HFFc6 (cell line): ENCODE measurements around the gene CNPY3. TPM values are rescaled to one million over a fixed set of nuclear protein-coding genes. Genes with fewer than 3 reads are reported as not detected.

ENCODE experiments used
- DNase-seq: peaks from one replicate; pipeline ENCODE4 v3.0.0-alpha.2; 2018
- H3K27ac Mint-ChIP-seq: 2 replicates; pipeline ENCODE4 v1.8.0; 2020; ENCODE audit warnings: mild to moderate bottlenecking, mixed read lengths
- H3K27me3 Mint-ChIP-seq: 2 replicates; pipeline ENCODE4 v1.8.0; 2021; ENCODE audit warnings: mild to moderate bottlenecking, moderate library complexity, mixed read lengths; ENCODE audit not compliant: insufficient read depth
- H3K36me3 Mint-ChIP-seq: 2 replicates; pipeline ENCODE4 v1.8.0; 2021; ENCODE audit warnings: low read depth, mixed read lengths
- H3K4me1 Mint-ChIP-seq: 2 replicates; pipeline ENCODE4 v1.8.0; 2020; ENCODE audit warnings: low read depth, mixed read lengths
- H3K4me3 Mint-ChIP-seq: 2 replicates; pipeline ENCODE4 v1.8.0; 2020; ENCODE audit warnings: mild to moderate bottlenecking, moderate library complexity, mixed read lengths
- H3K9me3 Mint-ChIP-seq: 2 replicates; pipeline ENCODE4 v1.8.0; 2020; ENCODE audit warnings: mild to moderate bottlenecking, mixed read lengths
- total RNA-seq, 6 experiments: library from RNA; stranded (reverse); fragmentation: NEBNext Ultra II Directional; extraction: Animal tissue kit (Norgen Biotek cat#: 25700); gene quantifications; 2 replicates in 1 of 6; 3 replicates in 5 of 6; pipeline ENCODE4 v1.2.3, GENCODE V29; 2021
- TF ChIP-seq, protein P1 (sequence below): fragments of 200-600 bp; sonication (generic); IDR thresholded peaks from 2 replicates; pipeline ENCODE4 v1.5.0; 2021; ENCODE audit warnings: antibody characterized with exemption, mild to moderate bottlenecking

CNPY3 gene
- total RNA-seq, 6 experiments from 2014 or later, result 38.0 to 51.7 (median 42.5) TPM

DNA sequence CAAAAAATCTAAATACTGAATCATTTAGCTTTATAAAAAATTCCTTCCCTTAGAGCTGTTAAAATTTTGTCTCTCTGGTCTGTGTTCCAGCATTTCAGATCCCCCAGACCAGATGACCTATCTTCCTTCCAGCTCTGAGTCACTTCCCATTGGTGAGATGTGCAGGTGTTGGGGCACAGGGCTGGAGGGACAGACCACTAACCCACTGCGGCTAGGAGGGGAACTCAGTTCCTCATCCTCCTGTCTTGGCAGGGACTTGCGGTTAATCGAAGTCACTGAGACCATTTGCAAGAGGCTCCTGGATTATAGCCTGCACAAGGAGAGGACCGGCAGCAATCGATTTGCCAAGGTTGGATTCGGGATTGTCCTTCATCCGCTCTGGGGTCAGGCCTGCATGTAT lies 6.0 kb downstream of the CNPY3 start:
- Mint-ChIP-seq H3K4me1 (peaks cover 26% of the 10 kb centered on the region), H3K9me3 (no peaks in the 10 kb centered on the region), H3K27me3 (peaks cover 2% of the 10 kb centered on the region), H3K4me3 (no peak overlapping the region), H3K27ac (no peak overlapping the region), H3K36me3 (peaks cover 13% of the 10 kb centered on the region; the same call in 1 of the 2 replicates)
- TF ChIP-seq, protein P1, sequence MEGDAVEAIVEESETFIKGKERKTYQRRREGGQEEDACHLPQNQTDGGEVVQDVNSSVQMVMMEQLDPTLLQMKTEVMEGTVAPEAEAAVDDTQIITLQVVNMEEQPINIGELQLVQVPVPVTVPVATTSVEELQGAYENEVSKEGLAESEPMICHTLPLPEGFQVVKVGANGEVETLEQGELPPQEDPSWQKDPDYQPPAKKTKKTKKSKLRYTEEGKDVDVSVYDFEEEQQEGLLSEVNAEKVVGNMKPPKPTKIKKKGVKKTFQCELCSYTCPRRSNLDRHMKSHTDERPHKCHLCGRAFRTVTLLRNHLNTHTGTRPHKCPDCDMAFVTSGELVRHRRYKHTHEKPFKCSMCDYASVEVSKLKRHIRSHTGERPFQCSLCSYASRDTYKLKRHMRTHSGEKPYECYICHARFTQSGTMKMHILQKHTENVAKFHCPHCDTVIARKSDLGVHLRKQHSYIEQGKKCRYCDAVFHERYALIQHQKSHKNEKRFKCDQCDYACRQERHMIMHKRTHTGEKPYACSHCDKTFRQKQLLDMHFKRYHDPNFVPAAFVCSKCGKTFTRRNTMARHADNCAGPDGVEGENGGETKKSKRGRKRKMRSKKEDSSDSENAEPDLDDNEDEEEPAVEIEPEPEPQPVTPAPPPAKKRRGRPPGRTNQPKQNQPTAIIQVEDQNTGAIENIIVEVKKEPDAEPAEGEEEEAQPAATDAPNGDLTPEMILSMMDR, result no peak
- no peak for DNase-seq

DNA sequence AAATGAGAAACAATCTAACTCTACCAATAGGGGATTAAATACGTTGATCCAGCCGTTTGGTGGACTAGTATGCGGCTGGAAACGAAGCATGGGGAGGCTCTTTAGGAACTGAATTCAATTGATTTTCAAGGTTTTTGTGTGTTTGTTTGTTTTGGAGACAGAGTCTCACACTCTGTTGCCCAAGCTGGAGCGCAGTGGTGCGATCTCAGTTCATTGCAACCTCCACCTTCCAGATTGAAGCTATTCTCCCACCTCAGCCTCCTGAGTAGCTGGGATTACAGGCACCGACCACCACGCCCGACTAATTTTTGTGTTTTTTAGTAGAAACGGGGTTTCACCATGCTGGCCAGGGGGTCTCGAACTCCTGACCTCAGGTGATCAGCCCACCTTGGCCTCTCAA lies 7.1 kb downstream of the CNPY3 start:
- Mint-ChIP-seq H3K27ac (no peak overlapping the region), H3K4me1 (peaks cover 17% of the 10 kb centered on the region), H3K36me3 (0 out of 2 replicates have a peak, but pooled peaks cover 11% of the 10 kb centered on the region), H3K4me3 (no peak overlapping the region), H3K9me3 (no peaks in the 10 kb centered on the region), H3K27me3 (peaks cover 2% of the 10 kb centered on the region)
- DNase-seq, result no peak
- TF ChIP-seq, protein P1, result no peak

DNA sequence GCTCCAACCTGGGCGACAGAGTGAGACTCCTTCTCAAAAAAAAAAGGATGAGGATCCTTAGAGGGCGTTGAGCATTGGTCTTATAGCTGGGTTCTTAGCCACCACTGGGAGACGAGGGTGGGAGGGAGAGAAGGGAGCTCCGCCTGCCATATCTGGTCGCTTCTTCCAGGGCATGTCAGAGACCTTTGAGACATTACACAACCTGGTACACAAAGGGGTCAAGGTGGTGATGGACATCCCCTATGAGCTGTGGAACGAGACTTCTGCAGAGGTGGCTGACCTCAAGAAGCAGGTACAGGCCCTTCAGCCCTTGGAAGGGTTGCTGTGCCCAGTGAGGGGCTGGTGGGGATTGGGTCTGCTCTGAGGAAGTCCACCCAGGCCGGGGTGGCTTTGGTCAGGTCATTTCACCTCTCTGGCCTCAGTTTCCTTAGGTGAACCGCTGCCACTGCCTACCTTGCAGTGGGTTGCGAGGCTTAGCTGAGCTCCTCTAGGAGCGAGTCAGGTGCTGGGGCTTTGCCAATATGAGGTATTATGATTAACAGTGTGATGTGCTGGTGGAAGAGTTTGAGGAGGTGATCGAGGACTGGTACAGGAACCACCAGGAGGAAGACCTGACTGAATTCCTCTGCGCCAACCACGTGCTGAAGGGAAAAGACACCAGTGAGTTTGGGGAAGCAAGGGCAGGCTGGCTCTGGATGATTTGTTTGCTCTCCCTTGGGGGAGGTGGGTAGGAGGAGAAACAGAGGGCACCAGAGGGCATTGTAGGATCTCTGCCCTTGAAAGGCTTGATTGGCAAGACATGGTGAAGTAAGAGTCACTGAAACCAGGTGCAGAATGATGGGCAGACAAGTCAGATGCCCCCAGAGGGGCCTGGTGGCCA lies 8.5 kb downstream of the CNPY3 start:
- Mint-ChIP-seq H3K27ac (no peak overlapping the region), H3K4me1 (peaks cover 7% of the 10 kb centered on the region), H3K36me3 (0 out of 2 replicates have a peak, but pooled peaks cover 11% of the 10 kb centered on the region), H3K4me3 (no peak overlapping the region), H3K27me3 (peaks cover 2% of the 10 kb centered on the region), H3K9me3 (no peaks in the 10 kb centered on the region)
- TF ChIP-seq, protein P1, result no peak
- no peak for DNase-seq

DNA sequence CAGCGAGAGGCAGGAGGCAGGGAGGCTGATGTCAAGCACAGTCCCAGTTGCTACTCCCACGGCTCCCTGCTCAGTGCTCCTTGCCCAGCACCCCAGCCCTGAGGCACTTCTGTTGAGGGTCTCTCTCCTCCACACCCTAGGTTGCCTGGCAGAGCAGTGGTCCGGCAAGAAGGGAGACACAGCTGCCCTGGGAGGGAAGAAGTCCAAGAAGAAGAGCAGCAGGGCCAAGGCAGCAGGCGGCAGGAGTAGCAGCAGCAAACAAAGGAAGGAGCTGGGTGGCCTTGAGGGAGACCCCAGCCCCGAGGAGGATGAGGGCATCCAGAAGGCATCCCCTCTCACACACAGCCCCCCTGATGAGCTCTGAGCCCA lies 9.1 kb downstream of the CNPY3 start:
- no peak overlapping the region for H3K27ac Mint-ChIP-seq
- peaks cover 12% of the 10 kb centered on the region; the same call in 1 of the 2 replicates for H3K36me3 Mint-ChIP-seq
- peaks cover 2% of the 10 kb centered on the region for H3K27me3 Mint-ChIP-seq
- no peak for DNase-seq
- no peaks in the 10 kb centered on the region for H3K9me3 Mint-ChIP-seq
- peaks cover under 1% of the 10 kb centered on the region; the same call in 1 of the 2 replicates for H3K4me1 Mint-ChIP-seq
- TF ChIP-seq, protein P1, result no peak
- no peak overlapping the region for H3K4me3 Mint-ChIP-seq

DNA sequence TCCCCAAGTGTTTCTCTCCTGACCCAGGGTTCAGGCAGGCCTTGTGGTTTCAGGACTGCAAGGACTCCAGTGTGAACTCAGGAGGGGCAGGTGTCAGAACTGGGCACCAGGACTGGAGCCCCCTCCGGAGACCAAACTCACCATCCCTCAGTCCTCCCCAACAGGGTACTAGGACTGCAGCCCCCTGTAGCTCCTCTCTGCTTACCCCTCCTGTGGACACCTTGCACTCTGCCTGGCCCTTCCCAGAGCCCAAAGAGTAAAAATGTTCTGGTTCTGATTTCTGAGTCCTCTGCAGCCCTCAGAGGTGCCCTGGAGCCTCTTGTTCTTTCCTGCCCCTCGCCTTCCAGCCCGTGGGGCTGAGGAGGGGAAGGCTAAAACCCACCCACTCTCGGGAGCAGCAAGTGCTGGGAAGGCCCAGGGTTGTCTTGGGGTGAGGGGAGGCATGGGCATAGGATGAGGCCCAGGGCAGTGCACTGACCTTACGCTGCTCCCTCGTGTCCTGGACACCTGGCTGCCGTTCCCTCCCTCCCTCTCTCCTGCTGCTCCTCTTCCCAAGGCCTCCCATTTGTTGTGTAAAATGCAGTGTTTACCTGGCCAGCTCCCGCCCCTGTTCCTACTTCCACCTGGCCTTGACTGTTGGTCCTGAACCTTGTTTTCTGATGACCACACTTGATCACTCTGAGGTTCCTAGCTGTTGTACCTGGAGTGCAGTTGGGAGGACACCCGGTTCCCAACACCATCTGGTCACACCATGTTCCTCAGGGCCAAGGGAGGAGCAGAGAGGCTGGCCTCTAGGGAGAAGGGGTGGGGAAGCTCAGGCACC lies 9.9 kb downstream of the CNPY3 start:
- no peak for DNase-seq
- Mint-ChIP-seq H3K4me3 (no peak overlapping the region), H3K27ac (no peak overlapping the region), H3K9me3 (no peaks in the 10 kb centered on the region), H3K36me3 (peaks cover 15% of the 10 kb centered on the region; the same call in 1 of the 2 replicates), H3K4me1 (no peaks in the 10 kb centered on the region), H3K27me3 (peaks cover 2% of the 10 kb centered on the region)
- TF ChIP-seq, protein P1, result no peak
